ENCODE data around the gene AKR1B1. TPM values are rescaled to one million over a fixed set of nuclear protein-coding genes. Genes with fewer than 3 reads are reported as not detected.

The AKR1B1 gene
- total and polyA plus RNA-seq, 2 of the 4 experiments (the other 2 are of a cell fraction): 90.9 to 201 TPM

GRCh38 chr7:134396031-134396430 lies 62.9 kb downstream of the AKR1B1 start:
- intact Hi-C loops (cut with micrococcal nuclease): no loop called here
- no peak overlapping the region for H3K18ac ChIP-seq (ENCODE audit: low read depth, low read length)
- CTCF ChIA-PET: no interaction called here
- no peak overlapping the region for H2BK5ac ChIP-seq (ENCODE audit: low read depth, low read length, poor library complexity, severe bottlenecking)
- no TSS peak for BruUV-seq (replicated peaks)
- no peak overlapping the region for H2BK20ac ChIP-seq (ENCODE audit: low read depth, low read length)
- H4K91ac ChIP-seq (ENCODE audit: insufficient read depth, low read depth, low read length): no peak overlapping the region
- WGBS, 2 experiments (ENCODE audit: extremely low coverage in 2 of 2, insufficient read length in 1 of 2): no CpG with 5 or more reads among the region's 5 CpGs
- no peak overlapping the region for H3K9ac ChIP-seq (ENCODE audit: low read depth, low read length)
- DNase-seq (no peak), ATAC-seq (ENCODE audit: low read depth) (no peak)
- H3K4me3 ChIP-seq (ENCODE audit: insufficient read depth, low read depth, low read length): no peak overlapping the region
- TF ChIP-seq FOS (IDR thresholded peaks at IDR 0.05; ENCODE audit: low read depth, low read length) (no peak), NFE2L2 (IDR thresholded peaks at IDR 0.05; ENCODE audit: low read depth, low read length) (no peak), CEBPB (IDR thresholded peaks at IDR 0.05; ENCODE audit: low read depth, low read length) (no peak), CTCF (conservative IDR thresholded peaks at IDR 0.05; ENCODE audit: low read depth, low read length) (no peak), MXI1 (IDR thresholded peaks at IDR 0.05; ENCODE audit: borderline replicate concordance, low read depth, low read length) (no peak)
- H3K27me3 ChIP-seq (ENCODE audit: control insufficient read depth, insufficient read depth, low read length): peaks cover 6% of the 10 kb centered on the region
- H3K79me1 ChIP-seq (ENCODE audit: low read depth in 1 of 2, low read length in 2 of 2): no peaks in the 10 kb centered on the region
- no peak overlapping the region for H3K4me2 ChIP-seq (ENCODE audit: low read depth, low read length)
- no peak overlapping the region for H3K56ac ChIP-seq (ENCODE audit: extremely low read depth, insufficient read depth, low read length)
- H4K5ac ChIP-seq (ENCODE audit: low read depth, low read length): no peak overlapping the region
- H3K23ac ChIP-seq (ENCODE audit: low read depth, low read length): no peak overlapping the region
- in situ Hi-C loops (cut with MboI; ENCODE audit: low sequenced_read_pairs): no loop called here
- H4K8ac ChIP-seq (ENCODE audit: low read depth in 2 of 2, low read length in 2 of 2): no peak overlapping the region
- POLR2A ChIA-PET (ENCODE audit: unreplicated experiment): interaction anchor here (0.6 kb wide), 1 partner anchor 1244 kb away, joined by 5 read pairs; no protein-coding TSS in a partner anchor
- H2BK15ac ChIP-seq (ENCODE audit: low read depth, low read length): no peak overlapping the region
- H3K4me1 ChIP-seq (ENCODE audit: control insufficient read depth, insufficient read depth, low read length): no peaks in the 10 kb centered on the region
- no peaks in the 10 kb centered on the region for H3K9me1 ChIP-seq (ENCODE audit: insufficient read depth, low read length)
- no peak overlapping the region for H2AFZ ChIP-seq (replicated peaks; ENCODE audit: low read length, poor library complexity)
- H3K36me3 ChIP-seq (ENCODE audit: control insufficient read depth, insufficient read depth, low read length): no peaks in the 10 kb centered on the region
- no peak overlapping the region for H2AK5ac ChIP-seq (ENCODE audit: low read depth, low read length)
- H2BK120ac ChIP-seq (ENCODE audit: low read depth, low read length): no peak overlapping the region
- H3K9me3 ChIP-seq (ENCODE audit: control insufficient read depth, insufficient read depth, low read length): no peaks in the 10 kb centered on the region
- H3K14ac ChIP-seq (replicated peaks; ENCODE audit: low read depth, low read length): no peak overlapping the region
- no peak overlapping the region for H3K4ac ChIP-seq (ENCODE audit: low read depth, low read length)
- no peaks in the 10 kb centered on the region for H4K20me1 ChIP-seq (ENCODE audit: insufficient read depth, low read length)
- H3K27ac ChIP-seq (ENCODE audit: insufficient read depth, low read length): no peak overlapping the region
- H2AK9ac ChIP-seq (replicated peaks; ENCODE audit: low read depth, low read length, poor library complexity): no peak overlapping the region
- dilution Hi-C loops (cut with HindIII; ENCODE audit: low sequenced_read_pairs, unreplicated experiment): no loop called here

Data from IMR-90 (cell line).